ENCODE results near the gene CCNF. TPM values are rescaled to one million over a fixed set of nuclear protein-coding genes. Genes with fewer than 3 reads are reported as not detected.

Gene CCNF
- total and polyA plus RNA-seq, 11 donors: 0.38 to 6.0 (median 1.6) TPM

GRCh38 chr16:2490190-2491105 lies 61.2 kb downstream of the CCNF start:
- Histone ChIP-seq H3K27ac (no peak overlapping the region), H3K4me1 (peaks cover 0 to 27% (median 12%) of the 10 kb centered on the region in 12 donors), H3K4me3 (no peak overlapping the region), H3K27me3 (no peaks in the 10 kb centered on the region), H3K36me3 (no peaks in the 10 kb centered on the region), H3K9me3 (no peaks in the 10 kb centered on the region)
- 91 to 94% (median 92%) methylated on average over 19 to 23 of the region's 23 CpGs for WGBS, 4 donors
- DNase-seq (peak in 1 of 5 donors; percentile 55), ATAC-seq (no peak)
- TF ChIP-seq POLR2A (IDR thresholded peaks at IDR 0.05): no peak
- TF ChIP-seq CTCF (IDR thresholded peaks at IDR 0.05): no peak
- intact Hi-C loops (cut with DNase I): loop anchor here in 3 of 10 donors (10.0 kb wide), 2 partner anchors 56 to 296 kb away; partner anchors contain the start of gene CASKIN1 (in 1 of the 3)

GRCh38 chr16:2492292-2492691 lies 63.0 kb downstream of the CCNF start:
- no peaks in the 10 kb centered on the region for H3K9me3 ChIP-seq
- TF ChIP-seq CTCF (IDR thresholded peaks at IDR 0.05) (no peak), POLR2A (IDR thresholded peaks at IDR 0.05) (no peak)
- intact Hi-C loops (cut with DNase I): loop anchor here in 3 of 10 donors (10.0 kb wide), 2 partner anchors 57 to 297 kb away; partner anchors contain the start of gene CASKIN1 (in 1 of the 3)
- peaks cover 0 to 14% (median 3%) of the 10 kb centered on the region in 9 donors for H3K36me3 ChIP-seq
- H3K4me3 ChIP-seq: no peak overlapping the region
- no peak for ATAC-seq
- peaks cover 0 to 19% (median 6%) of the 10 kb centered on the region in 12 donors for H3K4me1 ChIP-seq
- H3K27me3 ChIP-seq: no peaks in the 10 kb centered on the region
- no peak for DNase-seq
- 92 to 95% (median 94%) methylated on average over 13 of the region's 13 CpGs for WGBS, 4 donors
- H3K27ac ChIP-seq: no peak overlapping the region

- H3K27ac ChIP-seq: no peak overlapping the region
- no peak for DNase-seq
Observed at GRCh38 chr16:2493605-2494004, 64.4 kb downstream of the CCNF start.

More at GRCh38 chr16:2493605-2494004, 64.4 kb downstream of the CCNF start:
- no peaks in the 10 kb centered on the region for H3K9me3 ChIP-seq
- whole genome bisulfite sequencing, 4 donors: 94 to 96% (median 95%) methylated on average over 6 of the region's 6 CpGs
- intact Hi-C loops (cut with DNase I): loop anchor here in 3 of 10 donors (10.0 kb wide), 2 partner anchors 59 to 299 kb away; partner anchors contain the start of gene CASKIN1 (in 1 of the 3)
- peaks cover 0 to 21% (median 19%) of the 10 kb centered on the region in 12 donors for H3K4me1 ChIP-seq
- no peak for ATAC-seq
- no peak overlapping the region for H3K4me3 ChIP-seq
- peaks cover 0 to 14% (median 3%) of the 10 kb centered on the region in 9 donors for H3K36me3 ChIP-seq
- no peaks in the 10 kb centered on the region for H3K27me3 ChIP-seq
- TF ChIP-seq CTCF (IDR thresholded peaks at IDR 0.05) (no peak), POLR2A (IDR thresholded peaks at IDR 0.05) (no peak)

Measured in heart left ventricle (tissue), 16 donors.